Suprapubic skin (tissue), 4 donors: ENCODE results near the gene PDZRN3. TPM values are rescaled to one million over a fixed set of nuclear protein-coding genes. Genes with fewer than 3 reads are reported as not detected.

Experiments used
- DNase-seq, 2 donors: peaks; one replicate each; pipeline ENCODE4 v3.0.0-alpha.2; 2019; ENCODE audit warnings: low spot score in 2 of 2
- H3K27ac ChIP-seq: fragments of 200-600 bp; sonication (generic); one replicate; pipeline ENCODE4 v1.5.1; 2019
- H3K27me3 ChIP-seq: fragments of 200-600 bp; sonication (generic); one replicate; pipeline ENCODE4 v1.5.1; 2019
- H3K36me3 ChIP-seq: fragments of 200-600 bp; sonication (generic); one replicate; pipeline ENCODE4 v1.5.1; 2019
- H3K4me1 ChIP-seq: fragments of 200-600 bp; sonication (generic); one replicate; pipeline ENCODE4 v1.5.1; 2019
- H3K4me3 ChIP-seq: fragments of 200-600 bp; sonication (generic); one replicate; pipeline ENCODE4 v1.5.1; 2019; ENCODE audit warnings: mild to moderate bottlenecking
- H3K9me3 ChIP-seq: fragments of 200-600 bp; sonication (generic); one replicate; pipeline ENCODE4 v1.5.1; 2019
- EP300 ChIP-seq: sonication (generic); formaldehyde crosslinking; IDR thresholded peaks from one replicate; pipeline ENCODE4 v1.6.1; 2017; ENCODE audit warnings: antibody characterized with exemption
- POLR2A ChIP-seq, 2 donors: fragments of 450-650 bp; IDR thresholded peaks; one replicate each; pipeline ENCODE4 v1.6.1; 2017; ENCODE audit warnings: antibody characterized with exemption in 2 of 2, mild to moderate bottlenecking in 2 of 2, moderate library complexity in 2 of 2
- POLR2AphosphoS5 ChIP-seq, 3 donors: sonication (generic); formaldehyde crosslinking; IDR thresholded peaks; one replicate each; pipeline ENCODE4 v1.6.1; 2017; ENCODE audit warnings: antibody characterized with exemption in 3 of 3
- WGBS: methylation state at CpG from one replicate; pipeline ENCODE4 v1.1.5; 2018; 5-methylcytosine and 5-hydroxymethylcytosine counted together
- total RNA-seq, 4 donors: library from RNA; depleted of rRNA; stranded (reverse); fragments of >200 nt; gene quantifications; one replicate each; pipeline ENCODE4 v1.1.0, GENCODE V29; 2016
- TF ChIP-seq, protein P1 (sequence below), 2 donors: fragments of 200-600 bp in 1 of 2; fragments of 450-650 bp in 1 of 2; sonication (generic) in 1 of 2; IDR thresholded peaks; one replicate each; pipeline ENCODE4 v1.5.1; 2016 to 2019; ENCODE audit warnings: antibody characterized with exemption in 2 of 2, mild to moderate bottlenecking in 1 of 2, moderate library complexity in 1 of 2

The PDZRN3 gene
- total RNA-seq, 4 donors from 2014 or later = 9.2 to 33.3 (median 13.7) TPM

DNA sequence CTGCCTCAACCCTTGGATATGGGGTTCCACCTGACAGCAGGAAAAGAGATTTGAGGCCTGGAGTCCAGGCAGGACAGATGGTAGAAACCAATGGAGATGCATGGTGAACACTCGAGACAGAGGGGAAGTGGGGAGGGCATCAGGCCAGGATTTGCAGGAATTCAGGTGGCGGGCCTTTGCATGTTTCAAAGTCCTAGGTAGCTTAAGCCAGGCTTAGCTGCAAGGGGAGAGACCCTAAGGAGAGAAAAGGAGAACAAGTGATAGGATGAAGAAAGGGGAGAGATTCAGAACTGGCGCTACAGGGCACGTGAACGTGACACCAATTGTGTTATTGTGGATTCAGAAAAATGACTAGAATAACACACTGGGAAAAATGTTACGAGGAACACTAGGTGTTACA is 182.6 kb downstream of the PDZRN3 start:
- H3K36me3 ChIP-seq = no peaks in the 10 kb centered on the region
- no peak for TF ChIP-seq EP300
- TF ChIP-seq, protein P1, sequence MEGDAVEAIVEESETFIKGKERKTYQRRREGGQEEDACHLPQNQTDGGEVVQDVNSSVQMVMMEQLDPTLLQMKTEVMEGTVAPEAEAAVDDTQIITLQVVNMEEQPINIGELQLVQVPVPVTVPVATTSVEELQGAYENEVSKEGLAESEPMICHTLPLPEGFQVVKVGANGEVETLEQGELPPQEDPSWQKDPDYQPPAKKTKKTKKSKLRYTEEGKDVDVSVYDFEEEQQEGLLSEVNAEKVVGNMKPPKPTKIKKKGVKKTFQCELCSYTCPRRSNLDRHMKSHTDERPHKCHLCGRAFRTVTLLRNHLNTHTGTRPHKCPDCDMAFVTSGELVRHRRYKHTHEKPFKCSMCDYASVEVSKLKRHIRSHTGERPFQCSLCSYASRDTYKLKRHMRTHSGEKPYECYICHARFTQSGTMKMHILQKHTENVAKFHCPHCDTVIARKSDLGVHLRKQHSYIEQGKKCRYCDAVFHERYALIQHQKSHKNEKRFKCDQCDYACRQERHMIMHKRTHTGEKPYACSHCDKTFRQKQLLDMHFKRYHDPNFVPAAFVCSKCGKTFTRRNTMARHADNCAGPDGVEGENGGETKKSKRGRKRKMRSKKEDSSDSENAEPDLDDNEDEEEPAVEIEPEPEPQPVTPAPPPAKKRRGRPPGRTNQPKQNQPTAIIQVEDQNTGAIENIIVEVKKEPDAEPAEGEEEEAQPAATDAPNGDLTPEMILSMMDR (IDR thresholded peaks at IDR 0.05) = no peak
- TF ChIP-seq POLR2A (IDR thresholded peaks at IDR 0.05) = no peak
- TF ChIP-seq POLR2AphosphoS5 (IDR thresholded peaks at IDR 0.05) = no peak
- no peaks in the 10 kb centered on the region for H3K9me3 ChIP-seq
- H3K4me1 ChIP-seq = no peaks in the 10 kb centered on the region
- no peak for DNase-seq
- H3K4me3 ChIP-seq = no peak overlapping the region
- 86% methylated on average over 6 of the region's 6 CpGs for WGBS
- H3K27me3 ChIP-seq = no peaks in the 10 kb centered on the region
- no peak overlapping the region for H3K27ac ChIP-seq

DNA sequence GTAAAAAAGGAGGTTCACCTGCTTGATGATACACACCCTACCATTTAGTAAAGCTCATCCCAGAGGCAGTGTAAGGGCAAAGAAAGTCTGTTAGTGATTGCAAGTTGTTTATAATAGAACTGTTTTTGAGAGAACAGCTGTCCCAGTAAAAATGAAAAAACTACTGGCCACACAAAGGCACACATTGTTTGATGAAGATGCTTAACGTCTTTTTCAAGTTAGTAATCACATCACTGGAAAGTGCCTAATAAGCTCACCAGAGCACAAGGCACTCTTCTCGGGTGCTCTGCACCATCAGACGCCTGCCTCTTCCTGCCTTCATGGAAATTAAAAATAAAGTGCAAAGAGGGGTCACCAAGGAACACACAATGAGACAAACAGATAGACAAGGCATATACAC is 186.9 kb downstream of the PDZRN3 start:
- H3K4me1 ChIP-seq = peaks cover 18% of the 10 kb centered on the region
- no peaks in the 10 kb centered on the region for H3K9me3 ChIP-seq
- TF ChIP-seq POLR2A (IDR thresholded peaks at IDR 0.05) = no peak
- TF ChIP-seq, protein P1 (IDR thresholded peaks at IDR 0.05) = no peak
- TF ChIP-seq EP300 = no peak
- TF ChIP-seq POLR2AphosphoS5 (IDR thresholded peaks at IDR 0.05) = no peak
- no peak overlapping the region for H3K27ac ChIP-seq
- H3K4me3 ChIP-seq = no peak overlapping the region
- no peaks in the 10 kb centered on the region for H3K27me3 ChIP-seq
- WGBS = 58% methylated on average over 3 of the region's 3 CpGs
- no peak for DNase-seq
- H3K36me3 ChIP-seq = no peaks in the 10 kb centered on the region

DNA sequence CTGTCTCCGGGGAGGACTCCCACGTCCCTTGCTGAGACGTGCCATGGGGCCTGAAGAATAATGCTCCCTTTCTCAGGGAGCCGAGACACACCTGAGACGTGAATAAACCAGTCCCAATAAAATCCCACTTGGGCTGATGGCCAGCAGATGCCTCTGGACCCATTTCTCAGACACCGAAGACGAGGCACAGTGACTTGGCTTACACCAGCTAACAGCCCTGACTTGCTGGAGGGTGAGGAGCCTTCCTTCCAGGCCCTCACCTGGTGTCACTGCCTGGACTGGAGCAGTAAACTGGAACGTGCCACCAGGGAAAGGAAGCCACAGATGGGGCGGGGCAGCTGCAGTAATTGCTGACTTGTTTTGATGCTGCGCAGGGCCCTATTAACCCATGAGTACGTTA is 189.7 kb downstream of the PDZRN3 start:
- Histone ChIP-seq H3K27me3 (no peaks in the 10 kb centered on the region), H3K4me3 (no peak overlapping the region), H3K36me3 (no peaks in the 10 kb centered on the region), H3K9me3 (no peaks in the 10 kb centered on the region), H3K4me1 (peaks cover 31% of the 10 kb centered on the region), H3K27ac (no peak overlapping the region)
- no peak for TF ChIP-seq POLR2AphosphoS5 (IDR thresholded peaks at IDR 0.05)
- no peak for TF ChIP-seq EP300
- no peak for TF ChIP-seq POLR2A (IDR thresholded peaks at IDR 0.05)
- TF ChIP-seq, protein P1 (IDR thresholded peaks at IDR 0.05) = no peak
- 54% methylated on average over 11 of the region's 11 CpGs for WGBS
- DNase-seq = no peak

DNA sequence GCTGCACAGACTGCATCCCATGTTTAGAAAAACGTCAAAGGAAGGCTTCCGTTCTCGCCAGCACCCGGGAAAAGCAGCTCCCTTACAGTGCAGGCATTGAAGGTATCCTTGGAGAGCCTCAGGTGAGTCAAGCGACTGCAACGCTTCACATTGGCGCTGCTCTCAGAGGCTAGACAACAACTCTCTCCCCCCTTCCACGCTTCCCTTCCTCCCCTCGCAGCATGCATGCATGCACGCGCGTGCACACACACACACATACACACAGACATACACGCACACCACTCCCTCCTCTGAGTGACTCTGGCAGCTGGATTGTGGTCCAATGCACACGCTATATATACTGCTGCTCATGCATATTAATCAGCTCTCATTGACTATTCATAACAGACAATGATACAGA is 191.1 kb downstream of the PDZRN3 start:
- TF ChIP-seq, protein P1 (IDR thresholded peaks at IDR 0.05) = no peak
- TF ChIP-seq EP300 = no peak
- no peak for TF ChIP-seq POLR2A (IDR thresholded peaks at IDR 0.05)
- no peak for TF ChIP-seq POLR2AphosphoS5 (IDR thresholded peaks at IDR 0.05)
- no peaks in the 10 kb centered on the region for H3K27me3 ChIP-seq
- DNase-seq = no peak
- 46% methylated on average over 14 of the region's 14 CpGs for WGBS
- peaks cover 31% of the 10 kb centered on the region for H3K4me1 ChIP-seq
- no peaks in the 10 kb centered on the region for H3K9me3 ChIP-seq
- H3K4me3 ChIP-seq = no peak overlapping the region
- H3K27ac ChIP-seq = no peak overlapping the region
- no peaks in the 10 kb centered on the region for H3K36me3 ChIP-seq

DNA sequence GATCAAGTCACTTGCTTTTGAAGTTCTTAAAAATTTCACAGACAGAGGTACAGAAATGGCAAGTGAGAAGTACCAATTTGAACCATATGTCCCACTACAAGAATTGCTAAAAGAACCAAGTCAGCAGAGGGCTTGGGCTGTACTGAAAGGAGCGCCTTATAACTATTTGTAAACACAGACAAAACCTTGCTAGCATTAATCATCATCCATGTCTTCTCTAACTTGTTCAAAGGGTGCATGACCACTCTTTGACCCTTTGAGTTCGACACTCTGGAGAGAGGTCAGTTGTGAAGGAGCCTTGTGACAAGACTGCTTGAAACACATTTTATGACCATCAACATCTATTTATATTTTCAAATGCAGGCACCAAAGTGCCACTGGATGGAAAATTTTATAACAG is 191.7 kb downstream of the PDZRN3 start:
- 63% methylated on average over 2 of the region's 2 CpGs for WGBS
- no peak for DNase-seq
- Histone ChIP-seq H3K27ac (no peak overlapping the region), H3K4me1 (peaks cover 31% of the 10 kb centered on the region), H3K27me3 (no peaks in the 10 kb centered on the region), H3K4me3 (no peak overlapping the region), H3K9me3 (no peaks in the 10 kb centered on the region), H3K36me3 (no peaks in the 10 kb centered on the region)
- no peak for TF ChIP-seq POLR2AphosphoS5 (IDR thresholded peaks at IDR 0.05)

DNA sequence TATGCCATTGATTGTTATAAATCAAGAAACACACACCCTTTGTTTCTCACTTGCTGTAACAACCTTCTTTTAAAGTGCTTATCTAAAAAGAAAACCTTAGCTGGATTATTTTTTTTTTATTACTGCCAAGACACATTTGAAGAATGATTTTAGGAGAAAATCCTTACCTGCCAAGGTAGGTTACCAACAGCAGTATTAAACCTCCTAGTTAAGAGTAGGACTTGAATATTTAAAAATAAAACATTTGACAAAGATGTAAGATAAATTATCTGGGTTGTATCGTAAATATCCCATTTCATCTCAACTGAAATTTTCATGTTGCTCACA is 192.1 kb downstream of the PDZRN3 start:
- no peak for DNase-seq
- 42% methylated on average over 1 of the region's 1 CpG for WGBS
- TF ChIP-seq, protein P1 (IDR thresholded peaks at IDR 0.05) = no peak
- no peak for TF ChIP-seq EP300
- no peak for TF ChIP-seq POLR2AphosphoS5 (IDR thresholded peaks at IDR 0.05)
- no peak for TF ChIP-seq POLR2A (IDR thresholded peaks at IDR 0.05)
- Histone ChIP-seq H3K36me3 (no peaks in the 10 kb centered on the region), H3K4me3 (no peak overlapping the region), H3K27ac (no peak overlapping the region), H3K9me3 (no peaks in the 10 kb centered on the region), H3K27me3 (no peaks in the 10 kb centered on the region), H3K4me1 (peaks cover 31% of the 10 kb centered on the region)
